HFF-Myc (cell line): Measurements from ENCODE around the gene DGCR8.
"Not testable (repeated sequence)": the region's sequence is repeated elsewhere in the genome, so short reads cannot be mapped to it uniquely, and the experiment has no call there.

Source experiments
- DNase-seq: peaks from one replicate; pipeline ENCODE4 v3.0.0-alpha.2; 2011; ENCODE audit warnings: low read depth; ENCODE audit errors: extremely low read depth
- H3K4me3 ChIP-seq: replicated peaks from 2 replicates; pipeline ENCODE4 v1.5.1; 2011; ENCODE audit warnings: low read depth, mild to moderate bottlenecking, control low read depth, low read length
- TF ChIP-seq, protein P1 (sequence below): IDR thresholded peaks from 2 replicates; pipeline ENCODE4 v1.5.1; 2012; ENCODE audit warnings: mild to moderate bottlenecking, low read depth, low read length, control low read depth; ENCODE audit errors: missing control alignments

Gene DGCR8

GRCh38 chr22:20063271-20064139 lies 16.5 kb upstream of the DGCR8 start:
- no peak overlapping the region for H3K4me3 ChIP-seq
- DNase-seq = no peak
- TF ChIP-seq, protein P1, sequence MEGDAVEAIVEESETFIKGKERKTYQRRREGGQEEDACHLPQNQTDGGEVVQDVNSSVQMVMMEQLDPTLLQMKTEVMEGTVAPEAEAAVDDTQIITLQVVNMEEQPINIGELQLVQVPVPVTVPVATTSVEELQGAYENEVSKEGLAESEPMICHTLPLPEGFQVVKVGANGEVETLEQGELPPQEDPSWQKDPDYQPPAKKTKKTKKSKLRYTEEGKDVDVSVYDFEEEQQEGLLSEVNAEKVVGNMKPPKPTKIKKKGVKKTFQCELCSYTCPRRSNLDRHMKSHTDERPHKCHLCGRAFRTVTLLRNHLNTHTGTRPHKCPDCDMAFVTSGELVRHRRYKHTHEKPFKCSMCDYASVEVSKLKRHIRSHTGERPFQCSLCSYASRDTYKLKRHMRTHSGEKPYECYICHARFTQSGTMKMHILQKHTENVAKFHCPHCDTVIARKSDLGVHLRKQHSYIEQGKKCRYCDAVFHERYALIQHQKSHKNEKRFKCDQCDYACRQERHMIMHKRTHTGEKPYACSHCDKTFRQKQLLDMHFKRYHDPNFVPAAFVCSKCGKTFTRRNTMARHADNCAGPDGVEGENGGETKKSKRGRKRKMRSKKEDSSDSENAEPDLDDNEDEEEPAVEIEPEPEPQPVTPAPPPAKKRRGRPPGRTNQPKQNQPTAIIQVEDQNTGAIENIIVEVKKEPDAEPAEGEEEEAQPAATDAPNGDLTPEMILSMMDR = no peak

DNA sequence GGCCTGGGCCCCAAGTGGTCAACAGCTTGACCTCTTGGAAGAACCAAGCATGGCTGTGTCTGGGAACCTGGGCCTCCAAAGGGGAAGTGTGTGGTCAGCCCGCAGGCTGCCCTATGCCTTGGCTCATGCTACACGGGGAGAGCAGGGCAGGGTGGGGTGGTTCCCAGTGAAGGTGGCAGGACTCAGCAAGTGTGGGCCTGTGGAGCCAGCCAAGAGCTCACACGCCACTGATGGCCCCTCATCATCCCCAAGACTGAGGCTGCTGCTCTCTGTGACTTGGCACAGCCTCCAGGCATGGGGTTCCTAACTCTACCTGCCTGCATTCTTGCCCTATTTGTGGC lies 15.9 kb upstream of the DGCR8 start:
- TF ChIP-seq, protein P1 = no peak

DNA sequence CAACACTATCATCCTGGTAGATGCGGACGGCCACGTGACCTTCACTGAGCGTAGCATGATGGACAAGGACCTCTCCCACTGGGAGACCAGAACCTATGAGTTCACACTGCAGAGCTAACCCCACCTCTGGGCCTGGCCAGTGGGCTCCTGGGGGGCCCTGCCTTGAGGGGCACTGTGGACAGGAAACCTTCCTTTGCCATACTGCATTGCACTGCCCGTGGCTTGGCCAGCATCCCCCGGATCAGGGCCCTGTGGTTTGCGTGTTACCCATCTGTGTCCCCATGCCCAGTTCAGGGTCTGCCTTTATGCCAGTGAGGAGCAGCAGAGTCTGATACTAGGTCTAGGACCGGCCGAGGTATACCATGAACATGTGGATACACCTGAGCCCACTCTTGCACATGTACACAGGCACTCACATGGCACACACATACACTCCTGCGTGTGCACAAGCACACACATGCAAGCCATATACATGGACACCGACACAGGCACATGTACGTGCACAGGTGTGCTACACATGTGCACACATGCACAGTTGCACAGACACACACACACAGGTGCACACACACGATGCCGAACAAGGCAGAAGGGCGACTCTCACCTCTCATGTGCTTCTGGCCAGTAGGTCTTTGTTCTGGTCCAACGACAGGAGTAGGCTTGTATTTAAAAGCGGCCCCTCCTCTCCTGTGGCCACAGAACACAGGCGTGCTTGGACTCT lies 15.3 kb upstream of the DGCR8 start:
- TF ChIP-seq, protein P1 = no peak
- H3K4me3 ChIP-seq = no peak overlapping the region
- DNase-seq = no peak

More for the DNA sequence above, 15.9 kb upstream of the DGCR8 start:
- no peak overlapping the region for H3K4me3 ChIP-seq
- no peak for DNase-seq

DNA sequence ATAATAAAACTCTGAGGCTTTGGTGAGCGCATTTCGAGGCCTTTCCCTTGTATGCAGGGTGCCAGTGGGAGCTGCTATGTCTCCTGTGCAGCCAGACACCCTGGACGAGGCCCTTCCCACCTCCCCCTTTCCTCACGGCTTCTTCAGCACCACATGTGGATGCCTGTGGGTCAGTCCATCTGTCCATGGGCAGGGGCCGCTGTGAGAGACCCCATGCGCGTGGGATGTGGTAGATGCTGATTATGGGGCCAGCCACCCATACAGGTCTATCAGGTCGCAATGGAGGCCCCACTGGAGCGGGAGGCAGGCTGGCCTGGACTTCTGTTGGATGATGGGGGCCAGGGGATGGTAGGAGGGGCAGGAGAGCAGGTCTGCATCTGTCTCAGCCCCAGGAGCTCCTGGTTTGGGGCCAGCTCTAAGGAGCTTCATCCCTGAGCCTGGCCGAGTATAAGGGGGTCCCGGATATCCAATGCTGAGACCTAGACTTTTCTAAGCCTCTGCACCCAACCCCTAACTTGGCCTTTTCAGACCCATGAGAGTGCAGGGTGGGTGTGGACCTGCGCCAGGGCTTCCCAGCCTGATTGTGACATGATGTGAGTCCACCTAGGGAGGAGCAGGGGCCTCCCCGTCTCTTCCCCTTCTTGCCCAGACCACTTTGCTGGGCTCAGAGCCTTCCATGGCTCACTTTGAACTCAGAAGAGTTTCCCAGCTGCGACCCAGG lies 14.0 kb upstream of the DGCR8 start:
- TF ChIP-seq, protein P1 = no peak
- no peak for DNase-seq

GRCh38 chr22:20066617-20067383 lies 13.2 kb upstream of the DGCR8 start:
- H3K4me3 ChIP-seq = no peak overlapping the region
- TF ChIP-seq, protein P1 = no peak
- DNase-seq = no peak

More for the DNA sequence above, 14.0 kb upstream of the DGCR8 start:
- H3K4me3 ChIP-seq = no peak overlapping the region

GRCh38 chr22:20067384-20067682 lies 12.7 kb upstream of the DGCR8 start:
- not testable (repeated sequence) for DNase-seq, H3K4me3 ChIP-seq
